SK-N-SH (cell line): Measurements from ENCODE around the gene CYB561A3. TPM values are rescaled to one million over a fixed set of nuclear protein-coding genes. Genes with fewer than 3 reads are reported as not detected.

Experiments
- CTCF ChIA-PET: fragments of 300-600, 350-600 bp; formaldehyde crosslinking; extraction: SDS; loops from one replicate; lab custom pipeline; 2021; lab: Yijun Ruan, JAX
- POLR2A ChIA-PET: fragments of 350-600 bp; sonication (Branson Sonifier 250); formaldehyde crosslinking; extraction: SDS; loops from one replicate; lab custom pipeline; 2020; ENCODE audit warnings: antibody characterized with exemption, inconsistent platforms; lab: Yijun Ruan, JAX
- DNase-seq: peaks from one replicate; pipeline ENCODE4 v3.0.0; 2012
- H2AFZ ChIP-seq: fragments of 200-600 bp; sonication (generic); 2 replicates; pipeline ENCODE4 v1.8.1; 2016; ENCODE audit warnings: antibody characterized with exemption, mild to moderate bottlenecking, low read depth
- H3F3A ChIP-seq: fragments of 200-600 bp; sonication (generic); replicated peaks from 2 replicates; pipeline ENCODE3; 2016; ENCODE audit warnings: antibody characterized with exemption, mild to moderate bottlenecking; ENCODE audit not compliant: insufficient read depth
- H3K27ac ChIP-seq, 2 experiments: fragments of 200-500 bp in 1 of 2; fragments of 200-600 bp in 1 of 2; sonication (Bioruptor generic) in 1 of 2; sonication (generic), shearing (Covaris generic) in 1 of 2; 2 replicates each; pipeline versions ENCODE4 v1.5.1 to v1.6.1; 2014 to 2016; ENCODE audit warnings: low read depth in 2 of 2, inconsistent platforms in 1 of 2, low read length in 1 of 2, mild to moderate bottlenecking in 1 of 2, mixed read lengths in 1 of 2
- H3K27me3 ChIP-seq: fragments of 200-600 bp; sonication (generic), shearing (Covaris generic); 2 replicates; pipeline ENCODE4 v1.6.1; 2016; ENCODE audit warnings: mixed run types; ENCODE audit not compliant: insufficient read depth
- H3K36me3 ChIP-seq, 2 experiments: fragments of 200-500 bp in 1 of 2; fragments of 200-600 bp in 1 of 2; sonication (Bioruptor generic) in 1 of 2; sonication (generic) in 1 of 2; replicated peaks in 1 of 2; 2 replicates each; pipeline versions ENCODE3 to v1.5.1; 2014 to 2016; ENCODE audit warnings: low read length in 1 of 2, mild to moderate bottlenecking in 1 of 2; ENCODE audit not compliant: insufficient read depth in 2 of 2, control insufficient read depth in 1 of 2
- H3K4me1 ChIP-seq, 2 experiments: fragments of 200-500 bp in 1 of 2; fragments of 200-600 bp in 1 of 2; sonication (Bioruptor generic) in 1 of 2; sonication (generic), shearing (Covaris generic) in 1 of 2; 2 replicates each; pipeline versions ENCODE4 v1.5.1 to v1.6.1; 2014 to 2016; ENCODE audit warnings: low read depth in 1 of 2, low read length in 1 of 2, mixed run types in 1 of 2; ENCODE audit not compliant: insufficient read depth in 2 of 2, control insufficient read depth in 1 of 2
- H3K4me2 ChIP-seq: fragments of 200-600 bp; sonication (generic), shearing (Covaris generic); 2 replicates; pipeline ENCODE4 v1.6.1; 2017; ENCODE audit warnings: mixed run types
- H3K4me3 ChIP-seq, 2 experiments: fragments of 200-500 bp in 1 of 2; fragments of 200-600 bp in 1 of 2; sonication (Bioruptor generic) in 1 of 2; sonication (generic), shearing (Covaris generic) in 1 of 2; 2 replicates each; pipeline versions ENCODE4 v1.5.1 to v1.8.1; 2014 to 2016; ENCODE audit warnings: low read depth in 2 of 2, inconsistent platforms in 1 of 2, low read length in 1 of 2, mild to moderate bottlenecking in 1 of 2, mixed read lengths in 1 of 2, moderate library complexity in 1 of 2
- H3K79me2 ChIP-seq: fragments of 200-600 bp; sonication (generic); 2 replicates; pipeline ENCODE4 v1.8.1; 2017; ENCODE audit warnings: mild to moderate bottlenecking; ENCODE audit not compliant: insufficient read depth
- H3K9ac ChIP-seq: fragments of 200-600 bp; sonication (generic); 2 replicates; pipeline ENCODE4 v1.6.1; 2017; ENCODE audit warnings: mixed run types
- H3K9me2 ChIP-seq: fragments of 200-600 bp; sonication (generic); 2 replicates; pipeline ENCODE4 v1.6.1; 2017; ENCODE audit warnings: mixed run types
- H3K9me3 ChIP-seq: fragments of 200-600 bp; sonication (generic); 2 replicates; pipeline ENCODE4 v1.6.1; 2017; ENCODE audit warnings: mixed run types, mild to moderate bottlenecking, moderate library complexity
- H4K20me1 ChIP-seq: fragments of 200-600 bp; sonication (generic); 2 replicates; pipeline ENCODE4 v1.6.1; 2017; ENCODE audit warnings: mild to moderate bottlenecking, mixed run types; ENCODE audit not compliant: insufficient read depth
- ELF1 ChIP-seq: IDR thresholded peaks from 2 replicates; pipeline ENCODE4 v1.4.0; 2012
- POLR2AphosphoS5 ChIP-seq: IDR thresholded peaks from 2 replicates; pipeline ENCODE4 v1.6.1; 2012; ENCODE audit warnings: low read depth, low read length
- RXRA ChIP-seq: IDR thresholded peaks from 2 replicates; pipeline ENCODE4 v1.4.0; 2012; ENCODE audit warnings: low read depth, mild to moderate bottlenecking, borderline replicate concordance
- TAF1 ChIP-seq: IDR thresholded peaks from 2 replicates; pipeline ENCODE4 v1.6.1; 2012; ENCODE audit warnings: low read depth, mild to moderate bottlenecking, low read length, moderate library complexity, borderline replicate concordance
- TCF12 ChIP-seq: IDR thresholded peaks from 2 replicates; pipeline ENCODE4 v1.4.0; 2012
- USF1 ChIP-seq: IDR thresholded peaks from 2 replicates; pipeline ENCODE4 v1.4.0; 2012; ENCODE audit warnings: low read depth, borderline replicate concordance
- YY1 ChIP-seq: IDR thresholded peaks from 2 replicates; pipeline ENCODE4 v1.4.0; 2012; ENCODE audit warnings: low read depth, mild to moderate bottlenecking
- WGBS: methylation state at CpG from one replicate; pipeline ENCODE4 v1.1.6; 2017; ENCODE audit warnings: low lambda C conversion rate; 5-methylcytosine and 5-hydroxymethylcytosine counted together
- polyA plus RNA-seq, 3 experiments: library from polyadenylated mRNA; depleted of rRNA; stranded (reverse); fragments of >200 nt; gene quantifications; 2 replicates each; pipeline ENCODE4 v1.2.3, GENCODE V29; 2012
- TF ChIP-seq, protein P1 (sequence below): IDR thresholded peaks from 2 replicates; pipeline ENCODE4 v1.6.1; 2012; ENCODE audit warnings: mild to moderate bottlenecking, low read depth, low read length, moderate library complexity

CYB561A3 gene
- polyA plus RNA-seq, 1 of the 3 experiments (the other 2 are of a cell fraction) = 76.4 TPM

GRCh38 chr11:61361237-61361740 is 393 bp downstream of the CYB561A3 start:
- CTCF ChIA-PET = interaction anchor here (1.0 to 12.1 kb wide), 7 partner anchors 9 to 31 kb away, joined by 3 to 101 read pairs (median 6); partner anchors contain the start of gene TMEM216
- Histone ChIP-seq H3K4me3 (peak overlapping the region; percentile 68 to 71), H3K36me3 (peaks cover 16 to 21% of the 10 kb centered on the region in 2 experiments), H3K27me3 (no peaks in the 10 kb centered on the region), H3K4me2 (peak overlapping the region; percentile 98), H3K79me2 (peaks cover 49% of the 10 kb centered on the region)
- WGBS = 3% methylated on average over 19 of the region's 22 CpGs
- POLR2A ChIA-PET = interaction anchor here (0.6 to 3.9 kb wide), 16 partner anchors 8 to 421 kb away, joined by 3 to 57 read pairs (median 8); partner anchors contain the start of genes CPSF7, DDB1, SDHAF2 and TKFC
- TF ChIP-seq TCF12 (no peak), TAF1 (no peak)
- TF ChIP-seq, all 33 proteins: peak for 0
- H3K9me3 ChIP-seq = no peaks in the 10 kb centered on the region
- peak overlapping the region; percentile 69 for H2AFZ ChIP-seq
- peaks cover 7 to 14% of the 10 kb centered on the region in 2 experiments; a peak in 3 of 4 replicates for H3K4me1 ChIP-seq
- no peaks in the 10 kb centered on the region for H4K20me1 ChIP-seq
- H3K9me2 ChIP-seq = no peaks in the 10 kb centered on the region
- H3K9ac ChIP-seq = peak overlapping the region; percentile 97
- DNase-seq = peak; percentile 40
- peak overlapping the region; percentile 98 to 99 for H3K27ac ChIP-seq
- peaks cover 14% of the 10 kb centered on the region for H3F3A ChIP-seq

GRCh38 chr11:61359516-61359915 is 2.2 kb downstream of the CYB561A3 start:
- H3K4me2 ChIP-seq = no peak overlapping the region
- H3K79me2 ChIP-seq = peaks cover 45% of the 10 kb centered on the region
- POLR2A ChIA-PET = interaction anchor here (1.7 kb wide), 1 partner anchor 70 kb away, joined by 5 read pairs; the partner anchor contains the start of genes CPSF7 and SDHAF2
- 88% methylated on average over 6 of the region's 6 CpGs for WGBS
- H4K20me1 ChIP-seq = no peaks in the 10 kb centered on the region
- CTCF ChIA-PET = interaction anchor here (0.8 to 12.1 kb wide), 3 partner anchors 26 to 76 kb away, joined by 6 to 101 read pairs (median 10); partner anchors contain the start of gene TMEM216
- no peaks in the 10 kb centered on the region for H3K9me3 ChIP-seq
- H3K27me3 ChIP-seq = no peaks in the 10 kb centered on the region
- no peak overlapping the region for H3K4me3 ChIP-seq
- no peak overlapping the region for H2AFZ ChIP-seq
- H3K36me3 ChIP-seq = peaks cover 7 to 12% of the 10 kb centered on the region in 2 experiments
- no peak for TF ChIP-seq ELF1
- DNase-seq = no peak
- peaks cover 7 to 14% of the 10 kb centered on the region in 2 experiments; a peak in 3 of 4 replicates for H3K4me1 ChIP-seq
- no peak overlapping the region for H3K27ac ChIP-seq
- H3K9me2 ChIP-seq = no peaks in the 10 kb centered on the region
- H3F3A ChIP-seq = peaks cover 6% of the 10 kb centered on the region
- H3K9ac ChIP-seq = no peak overlapping the region

DNA sequence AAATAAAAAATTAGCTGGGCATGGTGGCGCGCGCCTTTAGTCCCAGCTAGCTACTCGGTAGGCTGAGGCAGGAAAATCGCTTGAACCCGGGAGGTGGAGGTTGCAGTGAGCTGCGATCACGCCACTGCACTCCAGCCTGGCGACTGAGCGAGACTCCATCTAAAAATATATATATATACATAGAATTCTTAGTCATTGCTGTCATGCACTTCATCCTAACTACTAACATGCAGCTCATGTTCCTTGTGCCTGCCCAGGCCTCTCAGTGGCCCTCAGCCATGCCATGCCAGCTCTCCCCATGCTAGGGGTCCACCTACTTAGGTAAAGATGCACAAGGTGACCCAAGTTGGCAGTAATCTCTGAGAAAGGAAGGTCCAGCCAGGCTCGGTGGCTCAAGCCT is 3.1 kb downstream of the CYB561A3 start:
- Histone ChIP-seq H3K4me3 (no peak overlapping the region), H3K27ac (no peak overlapping the region), H4K20me1 (no peaks in the 10 kb centered on the region), H3K79me2 (peaks cover 36% of the 10 kb centered on the region)
- POLR2A ChIA-PET = interaction anchor here (1.8 kb wide), 1 partner anchor 22 kb away, joined by 4 read pairs; no protein-coding TSS in a partner anchor
- TF ChIP-seq, protein P1, sequence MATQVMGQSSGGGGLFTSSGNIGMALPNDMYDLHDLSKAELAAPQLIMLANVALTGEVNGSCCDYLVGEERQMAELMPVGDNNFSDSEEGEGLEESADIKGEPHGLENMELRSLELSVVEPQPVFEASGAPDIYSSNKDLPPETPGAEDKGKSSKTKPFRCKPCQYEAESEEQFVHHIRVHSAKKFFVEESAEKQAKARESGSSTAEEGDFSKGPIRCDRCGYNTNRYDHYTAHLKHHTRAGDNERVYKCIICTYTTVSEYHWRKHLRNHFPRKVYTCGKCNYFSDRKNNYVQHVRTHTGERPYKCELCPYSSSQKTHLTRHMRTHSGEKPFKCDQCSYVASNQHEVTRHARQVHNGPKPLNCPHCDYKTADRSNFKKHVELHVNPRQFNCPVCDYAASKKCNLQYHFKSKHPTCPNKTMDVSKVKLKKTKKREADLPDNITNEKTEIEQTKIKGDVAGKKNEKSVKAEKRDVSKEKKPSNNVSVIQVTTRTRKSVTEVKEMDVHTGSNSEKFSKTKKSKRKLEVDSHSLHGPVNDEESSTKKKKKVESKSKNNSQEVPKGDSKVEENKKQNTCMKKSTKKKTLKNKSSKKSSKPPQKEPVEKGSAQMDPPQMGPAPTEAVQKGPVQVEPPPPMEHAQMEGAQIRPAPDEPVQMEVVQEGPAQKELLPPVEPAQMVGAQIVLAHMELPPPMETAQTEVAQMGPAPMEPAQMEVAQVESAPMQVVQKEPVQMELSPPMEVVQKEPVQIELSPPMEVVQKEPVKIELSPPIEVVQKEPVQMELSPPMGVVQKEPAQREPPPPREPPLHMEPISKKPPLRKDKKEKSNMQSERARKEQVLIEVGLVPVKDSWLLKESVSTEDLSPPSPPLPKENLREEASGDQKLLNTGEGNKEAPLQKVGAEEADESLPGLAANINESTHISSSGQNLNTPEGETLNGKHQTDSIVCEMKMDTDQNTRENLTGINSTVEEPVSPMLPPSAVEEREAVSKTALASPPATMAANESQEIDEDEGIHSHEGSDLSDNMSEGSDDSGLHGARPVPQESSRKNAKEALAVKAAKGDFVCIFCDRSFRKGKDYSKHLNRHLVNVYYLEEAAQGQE = no peak
- TF ChIP-seq TCF12 = no peak
- no peak for TF ChIP-seq RXRA
- TF ChIP-seq ELF1 = no peak
- no peak for TF ChIP-seq POLR2AphosphoS5
- TF ChIP-seq YY1 = no peak
- TF ChIP-seq USF1 = no peak
- TF ChIP-seq, all 33 proteins: peak for 0
- peaks cover 3 to 7% of the 10 kb centered on the region in 2 experiments for H3K36me3 ChIP-seq
- H3K4me2 ChIP-seq = no peak overlapping the region
- H3K27me3 ChIP-seq = no peaks in the 10 kb centered on the region
- DNase-seq = no peak
- no peaks in the 10 kb centered on the region for H3K9me3 ChIP-seq
- no peak overlapping the region for H2AFZ ChIP-seq
- 97% methylated on average over 11 of the region's 11 CpGs for WGBS
- peaks cover 5 to 14% of the 10 kb centered on the region in 2 experiments; a peak in 3 of 4 replicates for H3K4me1 ChIP-seq
- H3K9ac ChIP-seq = no peak overlapping the region
- H3K9me2 ChIP-seq = no peaks in the 10 kb centered on the region
- H3F3A ChIP-seq = peaks cover 6% of the 10 kb centered on the region
- CTCF ChIA-PET = interaction anchor here (0.9 to 5.8 kb wide), 2 partner anchors 17 to 22 kb away, joined by 3 to 29 read pairs; no protein-coding TSS in a partner anchor
